PC-9 (cell line): ENCODE measurements around the gene ANKRD40CL. TPM values are rescaled to one million over a fixed set of nuclear protein-coding genes. Genes with fewer than 3 reads are reported as not detected.

Experiments
- BruUV-seq: library from RNA; stranded (reverse); fragments of 400-500 nt; replicated peaks from 2 replicates; lab custom pipeline; 2021; lab: Mats Ljungman, UMichigan
- CTCF ChIA-PET: fragments of 300-600 bp; sonication (Branson Sonifier 250); formaldehyde crosslinking; loops from one replicate; lab custom pipeline; 2022; ENCODE audit warnings: antibody characterized with exemption; lab: Charles Lee
- POLR2A ChIA-PET: fragments of 300-600 bp; sonication (Branson Sonifier 250); formaldehyde crosslinking; loops from one replicate; lab custom pipeline; 2022; ENCODE audit warnings: antibody characterized with exemption; ENCODE audit not compliant: unreplicated experiment; lab: Charles Lee
- DNase-seq, 2 experiments: peaks; one replicate each; pipeline versions ENCODE4 v3.0.0 to v3.0.0-alpha.2; 2015 to 2022; ENCODE audit warnings: mixed read lengths in 1 of 2
- H2AFZ ChIP-seq: fragments of 200-600 bp; sonication (generic); 2 replicates; pipeline ENCODE4 v1.8.1; 2017; ENCODE audit warnings: antibody characterized with exemption
- H3F3A ChIP-seq: fragments of 200-600 bp; sonication (generic); 2 replicates; pipeline ENCODE4 v1.8.1; 2017; ENCODE audit warnings: antibody characterized with exemption, mild to moderate bottlenecking, low read depth; ENCODE audit not compliant: insufficient read depth
- H3K27ac ChIP-seq: fragments of 200-600 bp; sonication (generic); 2 replicates; pipeline ENCODE4 v1.6.1; 2016; ENCODE audit warnings: mixed run types
- H3K27me3 ChIP-seq: fragments of 200-600 bp; sonication (generic); 2 replicates; pipeline ENCODE4 v1.6.1; 2016; ENCODE audit warnings: low read depth, mixed run types; ENCODE audit not compliant: insufficient read depth
- H3K36me3 ChIP-seq: fragments of 200-600 bp; sonication (generic); 2 replicates; pipeline ENCODE4 v1.6.1; 2016; ENCODE audit warnings: low read depth, mixed run types
- H3K4me1 ChIP-seq: fragments of 200-600 bp; sonication (generic); replicated peaks from 2 replicates; pipeline ENCODE4 v1.6.1; 2016; ENCODE audit warnings: mixed run types; ENCODE audit not compliant: insufficient read depth
- H3K4me2 ChIP-seq: fragments of 200-600 bp; sonication (generic); 2 replicates; pipeline ENCODE4 v1.6.1; 2017; ENCODE audit warnings: mixed run types
- H3K4me3 ChIP-seq: fragments of 200-600 bp; sonication (generic); 2 replicates; pipeline ENCODE4 v1.6.1; 2016; ENCODE audit warnings: mixed run types
- H3K79me2 ChIP-seq: fragments of 200-600 bp; sonication (generic); 2 replicates; pipeline ENCODE4 v1.6.1; 2017; ENCODE audit warnings: low read depth, mixed run types
- H3K9me2 ChIP-seq: fragments of 200-600 bp; sonication (generic); 2 replicates; pipeline ENCODE4 v1.8.1; 2017; ENCODE audit warnings: mild to moderate bottlenecking; ENCODE audit not compliant: insufficient read depth
- H3K9me3 ChIP-seq: fragments of 200-600 bp; sonication (generic); 2 replicates; pipeline ENCODE4 v1.8.1; 2016; ENCODE audit warnings: low read depth; ENCODE audit not compliant: insufficient read depth
- H4K20me1 ChIP-seq: fragments of 200-600 bp; sonication (generic); 2 replicates; pipeline ENCODE4 v1.8.1; 2017; ENCODE audit not compliant: insufficient read depth
- CTCF ChIP-seq: fragments of 200-600 bp; sonication (generic); conservative IDR thresholded peaks from 2 replicates; pipeline ENCODE4 v1.6.1; 2017; ENCODE audit warnings: mixed run types, antibody characterized with exemption, mild to moderate bottlenecking, moderate library complexity
- EZH2 ChIP-seq: fragments of 200-600 bp; sonication (generic); IDR thresholded peaks from 2 replicates; pipeline ENCODE4 v1.8.0; 2017; ENCODE audit warnings: antibody characterized with exemption, low read depth
- intact Hi-C: fragments of 100-400 bp; cut with micrococcal nuclease; formaldehyde crosslinking; loops from one replicate; pipeline ENCODE4 v1.10.0; 2022; ENCODE audit not compliant: unreplicated experiment
- total RNA-seq: library from RNA; stranded (reverse); gene quantifications from 2 replicates; pipeline ENCODE4 v1.2.3, GENCODE V29; 2021

ANKRD40CL gene
- total RNA-seq, 1 experiment from 2014 or later: not detected

GRCh38 chr17:50787106-50787505 is 19.8 kb upstream of the ANKRD40CL start:
- CTCF ChIA-PET: no interaction called here
- no peaks in the 10 kb centered on the region for H3K36me3 ChIP-seq
- H3K9me3 ChIP-seq: no peaks in the 10 kb centered on the region
- no peak for DNase-seq
- POLR2A ChIA-PET: interaction anchor here (0.6 kb wide), 1 partner anchor 272 kb away, joined by 4 read pairs; no protein-coding TSS in a partner anchor
- H3K79me2 ChIP-seq: no peaks in the 10 kb centered on the region
- no peaks in the 10 kb centered on the region for H3K4me1 ChIP-seq
- no peak overlapping the region for H3K4me3 ChIP-seq
- no peak overlapping the region for H3K4me2 ChIP-seq
- intact Hi-C loops: no loop called here
- TF ChIP-seq CTCF (no peak), EZH2 (no peak)
- no peak overlapping the region for H2AFZ ChIP-seq
- no peak overlapping the region for H3K27ac ChIP-seq
- no peaks in the 10 kb centered on the region for H3F3A ChIP-seq
- H3K27me3 ChIP-seq: no peaks in the 10 kb centered on the region
- no peaks in the 10 kb centered on the region for H3K9me2 ChIP-seq
- H4K20me1 ChIP-seq: no peaks in the 10 kb centered on the region
- BruUV-seq: no TSS peak

- Histone ChIP-seq H3K9me2 (no peaks in the 10 kb centered on the region), H3K27me3 (no peaks in the 10 kb centered on the region), H4K20me1 (no peaks in the 10 kb centered on the region), H3K27ac (no peak overlapping the region), H3K79me2 (no peaks in the 10 kb centered on the region), H3K4me2 (no peak overlapping the region), H2AFZ (no peak overlapping the region), H3K4me1 (no peaks in the 10 kb centered on the region), H3K4me3 (no peak overlapping the region), H3F3A (no peaks in the 10 kb centered on the region), H3K36me3 (no peaks in the 10 kb centered on the region), H3K9me3 (no peaks in the 10 kb centered on the region)
- ChIA-PET CTCF (no interaction called here), POLR2A (no interaction called here)
- intact Hi-C loops: no loop called here
- BruUV-seq: no TSS peak
- TF ChIP-seq EZH2 (no peak), CTCF (no peak)
- no peak for DNase-seq
Observed at GRCh38 chr17:50785946-50786570, 18.7 kb upstream of the ANKRD40CL start.

- BruUV-seq: no TSS peak
- Histone ChIP-seq H4K20me1 (no peaks in the 10 kb centered on the region), H3F3A (no peaks in the 10 kb centered on the region), H3K4me3 (no peak overlapping the region), H3K79me2 (no peaks in the 10 kb centered on the region), H3K36me3 (no peaks in the 10 kb centered on the region), H2AFZ (no peak overlapping the region), H3K9me2 (no peaks in the 10 kb centered on the region), H3K4me2 (no peak overlapping the region), H3K9me3 (no peaks in the 10 kb centered on the region), H3K27ac (no peak overlapping the region), H3K4me1 (no peaks in the 10 kb centered on the region), H3K27me3 (no peaks in the 10 kb centered on the region)
- intact Hi-C loops: no loop called here
- TF ChIP-seq CTCF (no peak), EZH2 (no peak)
- POLR2A ChIA-PET: no interaction called here
- peak in 1 of 2 experiments; percentile 51 for DNase-seq
- CTCF ChIA-PET: interaction anchor here (0.6 kb wide), 1 partner anchor 238 kb away, joined by 11 read pairs; no protein-coding TSS in a partner anchor
Observed at GRCh38 chr17:50785126-50785525, 17.8 kb upstream of the ANKRD40CL start.
